Adrenal gland (tissue), 5 donors: Measurements from ENCODE around the gene OBSL1.

ENCODE experiments used
- CTCF ChIP-seq, 6 experiments: fragments of 450-650 bp in 4 of 6; fragments of 200-600 bp in 2 of 6; sonication (generic) in 1 of 6; IDR thresholded peaks; 1 replicate in 5 of 6; 2 replicates in 1 of 6; pipeline versions ENCODE4 v1.5.1 to v1.8.0; 2016 to 2021; ENCODE audit warnings: antibody characterized with exemption in 6 of 6, mild to moderate bottlenecking in 2 of 6, moderate library complexity in 1 of 6
- POLR2A ChIP-seq, 2 donors: fragments of 450-650 bp; IDR thresholded peaks; one replicate each; pipeline ENCODE4 v1.6.1; 2017; ENCODE audit warnings: antibody characterized with exemption in 2 of 2, mild to moderate bottlenecking in 2 of 2, moderate library complexity in 1 of 2
- donor health status: DM: no; HTN: no; CAD: no.

GRCh38 chr2:219566640-219567039 lies 4.7 kb downstream of the OBSL1 start:
- TF ChIP-seq POLR2A (IDR thresholded peaks at IDR 0.05) (no peak), CTCF (IDR thresholded peaks at IDR 0.05) (no peak)
